Astrocyte of the spinal cord (primary cell): ENCODE results near the gene PROS1.

Source experiments
- DNase-seq: peaks from one replicate; pipeline ENCODE4 v3.0.0; 2011; ENCODE audit warnings: low read depth, low spot score
- H3K4me3 ChIP-seq: 2 replicates; pipeline ENCODE4 v1.5.1; 2011; ENCODE audit warnings: low read depth, mild to moderate bottlenecking, low read length, moderate library complexity
- in situ Hi-C: cut with HindIII; loops from 2 replicates; pipeline ENCODE4 v1.10.0; 2017; ENCODE audit warnings: low sequenced_read_pairs
- TF ChIP-seq, protein P1 (sequence below): IDR thresholded peaks from 2 replicates; pipeline ENCODE4 v1.5.1; 2012; ENCODE audit warnings: low read depth, mild to moderate bottlenecking, low read length, inconsistent platforms

Gene PROS1

DNA sequence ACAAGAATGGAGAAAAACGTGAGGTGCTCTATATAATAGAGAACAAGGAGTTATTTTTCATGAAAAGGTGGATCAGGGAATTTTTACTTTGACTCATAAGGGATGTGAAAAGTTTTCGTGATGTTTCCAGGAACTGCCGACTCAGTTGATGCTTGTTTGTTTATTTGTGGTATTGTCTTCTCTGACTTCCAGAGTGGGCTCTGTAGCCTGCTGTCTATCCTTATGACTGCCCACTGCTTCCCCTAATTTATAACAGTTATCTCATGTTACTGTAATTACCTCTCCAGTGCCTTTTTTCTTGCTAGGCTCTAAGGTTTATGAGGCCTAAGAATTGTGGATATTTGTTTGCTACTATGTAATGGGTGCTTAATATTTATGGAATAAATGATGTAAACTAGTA lies 18.5 kb upstream of the PROS1 start:
- in situ Hi-C loops, result no loop called here
- TF ChIP-seq, protein P1, sequence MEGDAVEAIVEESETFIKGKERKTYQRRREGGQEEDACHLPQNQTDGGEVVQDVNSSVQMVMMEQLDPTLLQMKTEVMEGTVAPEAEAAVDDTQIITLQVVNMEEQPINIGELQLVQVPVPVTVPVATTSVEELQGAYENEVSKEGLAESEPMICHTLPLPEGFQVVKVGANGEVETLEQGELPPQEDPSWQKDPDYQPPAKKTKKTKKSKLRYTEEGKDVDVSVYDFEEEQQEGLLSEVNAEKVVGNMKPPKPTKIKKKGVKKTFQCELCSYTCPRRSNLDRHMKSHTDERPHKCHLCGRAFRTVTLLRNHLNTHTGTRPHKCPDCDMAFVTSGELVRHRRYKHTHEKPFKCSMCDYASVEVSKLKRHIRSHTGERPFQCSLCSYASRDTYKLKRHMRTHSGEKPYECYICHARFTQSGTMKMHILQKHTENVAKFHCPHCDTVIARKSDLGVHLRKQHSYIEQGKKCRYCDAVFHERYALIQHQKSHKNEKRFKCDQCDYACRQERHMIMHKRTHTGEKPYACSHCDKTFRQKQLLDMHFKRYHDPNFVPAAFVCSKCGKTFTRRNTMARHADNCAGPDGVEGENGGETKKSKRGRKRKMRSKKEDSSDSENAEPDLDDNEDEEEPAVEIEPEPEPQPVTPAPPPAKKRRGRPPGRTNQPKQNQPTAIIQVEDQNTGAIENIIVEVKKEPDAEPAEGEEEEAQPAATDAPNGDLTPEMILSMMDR, result no peak
- DNase-seq, result no peak
- no peak overlapping the region for H3K4me3 ChIP-seq

DNA sequence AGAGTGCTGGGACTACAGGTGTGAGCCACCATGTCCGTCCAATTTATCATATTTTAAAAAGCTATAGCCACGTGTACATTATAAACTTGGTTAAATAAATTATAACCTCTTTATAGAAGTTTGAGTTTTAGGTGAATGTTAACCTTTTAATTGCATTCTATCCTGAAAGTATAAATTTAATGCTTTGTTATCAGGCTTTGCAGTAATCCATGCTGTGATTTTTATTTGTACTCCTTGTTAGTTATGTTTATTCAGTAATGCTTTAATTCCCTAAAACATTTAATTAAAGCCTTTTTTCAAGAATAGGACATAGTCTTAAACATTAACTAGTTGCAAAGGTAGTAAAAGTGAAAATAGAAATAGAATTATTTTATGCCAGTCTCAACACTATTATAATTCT lies 17.9 kb upstream of the PROS1 start:
- no peak for DNase-seq
- no peak overlapping the region for H3K4me3 ChIP-seq
- in situ Hi-C loops, result no loop called here
- TF ChIP-seq, protein P1, result no peak

DNA sequence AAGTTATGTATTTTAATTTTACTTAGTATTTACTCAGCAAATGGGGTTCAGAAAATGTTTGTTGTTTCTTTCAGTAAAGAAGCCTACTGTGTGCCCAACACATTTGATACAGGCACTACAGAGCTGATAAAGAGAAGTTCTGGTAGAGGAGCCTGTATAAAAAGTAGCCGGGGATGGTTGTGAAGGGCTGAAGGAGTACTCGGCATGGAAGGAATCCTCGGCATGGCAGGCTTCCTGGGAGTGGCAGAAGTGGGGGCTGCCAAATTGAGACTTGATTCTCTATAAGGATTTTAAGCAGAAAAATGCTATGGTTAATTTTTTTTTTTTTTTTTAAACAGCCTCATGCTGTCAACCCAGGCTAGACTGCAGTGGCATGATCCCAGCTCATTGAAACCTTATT lies 15.5 kb upstream of the PROS1 start:
- no peak overlapping the region for H3K4me3 ChIP-seq
- DNase-seq, result no peak
- TF ChIP-seq, protein P1, result no peak
- in situ Hi-C loops, result no loop called here

DNA sequence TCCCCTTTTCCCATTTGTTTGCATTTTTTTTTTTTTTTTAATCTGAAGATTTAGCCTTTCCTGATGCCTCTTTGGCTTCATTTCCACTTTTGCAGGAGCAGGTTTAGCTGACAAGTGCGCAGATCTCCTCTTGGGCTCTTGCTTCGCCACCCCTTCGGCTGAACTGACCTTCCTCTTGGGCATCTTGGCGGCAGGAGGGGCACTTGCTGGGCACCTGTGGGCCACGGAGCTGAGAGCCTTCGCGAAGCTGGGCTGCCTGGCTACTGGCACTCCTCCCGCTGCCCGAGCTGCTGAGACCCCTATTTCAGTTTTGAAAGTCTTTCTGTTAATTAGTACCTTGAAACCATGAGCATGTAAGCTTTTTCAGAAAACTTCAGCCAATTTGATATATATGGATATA lies 15.1 kb upstream of the PROS1 start:
- no peak overlapping the region for H3K4me3 ChIP-seq
- in situ Hi-C loops, result no loop called here
- TF ChIP-seq, protein P1, result no peak
- DNase-seq, result no peak

DNA sequence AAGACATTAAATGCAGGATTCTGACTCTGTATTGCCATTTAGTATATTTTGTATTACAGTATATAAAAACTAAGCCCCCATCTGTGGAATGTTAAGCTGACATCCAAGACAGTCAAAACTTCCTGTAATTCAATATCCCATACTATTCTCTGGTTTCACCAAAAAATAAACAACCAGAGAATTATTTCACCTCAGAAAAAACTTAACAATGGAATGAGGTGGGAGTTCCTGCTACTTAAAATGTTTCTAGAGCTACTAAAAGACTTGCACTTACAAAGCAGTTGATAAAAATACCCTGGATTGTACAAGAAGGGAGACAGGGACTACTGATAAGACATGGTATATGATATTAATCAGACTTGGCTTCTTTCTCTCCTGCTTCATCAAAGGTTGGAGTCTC lies 14.6 kb upstream of the PROS1 start:
- no peak overlapping the region for H3K4me3 ChIP-seq
- TF ChIP-seq, protein P1, result no peak
- DNase-seq, result peak; percentile 30
- in situ Hi-C loops, result no loop called here

DNA sequence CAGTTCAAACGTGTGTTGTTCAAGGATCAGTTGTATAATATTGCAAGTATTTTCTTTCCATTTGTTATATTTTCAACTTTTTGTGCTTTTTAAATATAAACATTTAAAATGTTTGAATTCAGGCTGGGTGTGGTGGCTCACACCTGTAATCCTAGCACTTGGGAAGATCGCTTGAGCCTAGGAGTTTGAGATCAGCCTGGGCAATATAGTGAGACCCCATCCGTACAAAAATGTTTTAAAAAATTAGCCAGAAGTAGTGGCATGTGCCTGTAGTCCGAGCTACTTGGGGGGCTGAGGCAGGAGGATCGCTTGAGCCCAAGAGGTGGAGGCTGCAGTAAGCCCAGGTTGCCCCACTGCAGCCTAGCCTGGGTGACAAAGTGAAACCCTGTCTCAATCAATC lies 10.9 kb upstream of the PROS1 start:
- TF ChIP-seq, protein P1, result no peak
- DNase-seq, result no peak
- H3K4me3 ChIP-seq, result no peak overlapping the region
- in situ Hi-C loops, result no loop called here

DNA sequence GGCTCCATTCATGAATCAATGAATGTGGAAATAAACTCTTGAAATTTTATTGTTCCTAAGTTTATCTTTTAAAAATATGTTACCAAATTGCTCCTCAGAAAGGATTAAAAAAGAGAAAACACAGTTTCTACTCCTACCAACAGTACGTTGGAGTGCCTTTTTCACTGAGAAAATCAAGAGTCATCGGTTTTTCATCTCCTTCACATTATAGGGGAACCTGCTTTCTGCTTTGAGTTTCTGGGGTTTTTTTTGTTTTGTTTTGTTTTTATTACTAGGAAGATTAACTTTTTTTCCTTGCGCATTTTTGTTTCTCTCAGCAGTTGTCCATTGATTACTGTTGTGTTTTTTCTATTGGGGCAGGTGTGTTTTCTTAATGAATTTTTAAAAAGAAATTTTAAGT lies 9.7 kb upstream of the PROS1 start:
- TF ChIP-seq, protein P1, result no peak
- in situ Hi-C loops, result no loop called here
- no peak for DNase-seq
- H3K4me3 ChIP-seq, result no peak overlapping the region
